Raji (cell line): ENCODE data around the gene LARP1.

Experiments
- POLR2A ChIP-seq: IDR thresholded peaks from 2 replicates; pipeline ENCODE4 v1.6.1; 2011; ENCODE audit warnings: low read depth, low read length, control low read depth; ENCODE audit not compliant: insufficient read depth

The LARP1 gene

GRCh38 chr5:154756009-154756867 lies 1.1 kb downstream of the LARP1 start:
- peak; percentile 37 for TF ChIP-seq POLR2A

DNA sequence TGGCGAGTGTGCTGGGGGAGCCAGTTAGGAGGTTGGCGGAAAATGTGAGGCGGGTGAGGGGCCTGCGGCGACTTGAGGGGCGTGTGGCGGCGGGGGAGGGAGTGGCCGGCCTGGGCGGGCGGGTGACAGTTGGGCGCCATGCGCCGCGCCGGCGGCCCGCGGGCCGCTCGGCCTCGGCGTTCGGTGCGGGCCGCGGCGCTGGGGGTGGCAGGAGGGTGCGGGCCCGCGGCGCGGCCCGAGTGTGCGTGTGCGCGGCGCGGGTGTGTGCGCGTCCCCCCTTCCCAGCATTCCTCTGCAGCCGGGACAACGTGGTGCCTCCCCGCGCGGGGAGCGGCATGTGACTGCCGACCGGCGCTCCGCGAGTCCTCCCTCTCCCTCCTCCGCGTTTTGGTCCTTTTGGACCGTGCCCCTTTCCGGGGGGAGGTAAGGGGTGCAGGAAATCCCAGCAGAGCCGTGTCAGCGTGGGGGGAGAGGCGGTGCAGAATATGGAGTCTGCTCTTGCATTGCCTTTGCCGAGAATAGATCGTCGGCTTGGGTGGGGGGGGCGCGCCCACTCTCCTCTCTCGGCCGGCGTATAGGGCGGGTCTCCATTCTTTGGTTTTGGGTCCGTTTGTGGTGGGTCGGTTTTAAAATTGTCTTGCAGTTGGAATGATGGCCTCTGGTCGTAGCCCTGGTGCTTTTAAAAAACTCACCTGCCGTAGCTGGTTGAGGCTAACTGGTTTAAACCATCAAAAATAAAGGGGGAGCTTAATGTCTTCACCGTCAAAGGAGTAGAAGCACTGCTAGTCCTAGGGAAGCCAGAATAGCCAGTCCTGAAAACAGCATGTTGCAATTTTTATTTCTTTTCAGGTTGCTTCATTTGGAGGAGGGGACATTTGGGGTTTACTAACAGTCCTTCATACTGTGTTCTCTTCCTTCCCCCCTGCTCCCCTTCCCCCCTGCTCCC lies 2.0 kb downstream of the LARP1 start:
- 0 out of 2 replicates have a peak, but pooled peaks have one; percentile 18 for TF ChIP-seq POLR2A

DNA sequence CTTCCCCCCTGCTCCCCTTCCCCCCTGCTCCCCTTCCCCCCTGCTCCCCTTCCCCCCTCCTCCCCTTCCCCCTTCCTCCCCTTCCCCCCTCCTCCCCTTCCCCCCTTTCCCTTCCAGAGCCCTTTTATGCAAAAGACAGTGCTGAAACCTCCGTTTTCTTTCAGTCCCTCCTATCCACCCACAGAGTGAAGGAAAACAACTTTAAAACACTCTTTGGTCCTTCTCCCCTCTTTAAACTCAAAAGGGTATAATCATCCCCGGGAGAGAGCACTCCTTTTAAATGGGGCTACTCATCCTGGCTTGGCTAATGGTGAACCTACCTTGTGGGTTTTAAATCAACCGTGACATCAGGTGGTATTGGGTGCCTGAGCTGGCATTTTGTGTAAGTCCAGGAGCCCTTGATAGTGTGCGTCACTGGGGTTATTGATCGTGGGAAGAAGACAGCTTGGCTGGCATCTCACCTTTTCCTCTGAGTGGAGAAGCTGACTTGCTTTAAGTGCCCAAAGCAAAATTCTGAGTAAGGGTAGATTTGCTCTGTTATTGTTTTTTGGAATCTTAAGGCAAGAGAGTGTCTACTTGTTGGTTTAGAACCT lies 2.7 kb downstream of the LARP1 start:
- TF ChIP-seq POLR2A, result no peak

DNA sequence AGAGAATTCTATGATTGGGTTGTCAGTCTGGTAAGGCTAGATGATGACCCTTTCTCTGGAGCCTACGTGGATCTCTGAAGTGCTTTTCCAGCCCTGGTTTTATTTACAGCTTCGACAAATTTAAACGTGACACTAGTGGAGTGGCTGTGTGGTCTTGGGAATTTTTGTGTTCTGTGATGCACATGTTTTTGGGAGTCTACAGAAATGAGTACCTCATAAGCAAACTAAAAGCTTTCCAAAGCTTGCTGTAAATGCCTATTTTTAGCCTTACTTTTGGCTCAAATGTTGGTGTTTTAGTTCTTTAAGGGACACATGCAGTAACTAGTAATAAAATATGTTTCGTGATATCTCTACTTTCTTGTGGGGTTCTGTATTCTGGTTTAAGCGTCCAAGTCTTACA lies 3.3 kb downstream of the LARP1 start:
- no peak for TF ChIP-seq POLR2A

DNA sequence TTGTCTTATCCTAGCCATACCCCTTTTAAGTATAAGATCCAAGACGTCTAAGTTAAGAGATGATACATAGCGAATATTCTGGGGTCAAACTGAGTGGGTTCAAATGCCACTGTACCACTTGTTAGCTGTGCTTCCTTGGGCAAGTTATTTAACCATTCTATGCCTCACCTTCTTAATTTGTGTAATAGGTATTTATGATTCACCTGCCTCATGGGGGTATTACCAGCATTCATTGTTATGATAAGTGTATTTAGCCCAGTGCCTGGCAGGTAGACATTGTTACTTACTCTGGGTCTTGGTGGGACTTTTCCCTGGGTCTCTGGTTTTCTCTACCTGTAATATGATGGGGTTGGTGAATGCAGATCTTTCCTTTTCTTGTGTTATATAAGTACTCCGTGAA lies 3.8 kb downstream of the LARP1 start:
- no peak for TF ChIP-seq POLR2A

GRCh38 chr5:154761046-154761736 lies 6.0 kb downstream of the LARP1 start:
- TF ChIP-seq POLR2A, result no peak

GRCh38 chr5:154762261-154762660 lies 7.1 kb downstream of the LARP1 start:
- no peak for TF ChIP-seq POLR2A

GRCh38 chr5:154762700-154763099 lies 7.5 kb downstream of the LARP1 start:
- no peak for TF ChIP-seq POLR2A

- TF ChIP-seq POLR2A, result no peak
These were observed 9.8 kb downstream of the LARP1 start for GRCh38 chr5:154764967-154765366.

- no peak for TF ChIP-seq POLR2A
These were observed 10.3 kb downstream of the LARP1 start for GRCh38 chr5:154765396-154765925.

DNA sequence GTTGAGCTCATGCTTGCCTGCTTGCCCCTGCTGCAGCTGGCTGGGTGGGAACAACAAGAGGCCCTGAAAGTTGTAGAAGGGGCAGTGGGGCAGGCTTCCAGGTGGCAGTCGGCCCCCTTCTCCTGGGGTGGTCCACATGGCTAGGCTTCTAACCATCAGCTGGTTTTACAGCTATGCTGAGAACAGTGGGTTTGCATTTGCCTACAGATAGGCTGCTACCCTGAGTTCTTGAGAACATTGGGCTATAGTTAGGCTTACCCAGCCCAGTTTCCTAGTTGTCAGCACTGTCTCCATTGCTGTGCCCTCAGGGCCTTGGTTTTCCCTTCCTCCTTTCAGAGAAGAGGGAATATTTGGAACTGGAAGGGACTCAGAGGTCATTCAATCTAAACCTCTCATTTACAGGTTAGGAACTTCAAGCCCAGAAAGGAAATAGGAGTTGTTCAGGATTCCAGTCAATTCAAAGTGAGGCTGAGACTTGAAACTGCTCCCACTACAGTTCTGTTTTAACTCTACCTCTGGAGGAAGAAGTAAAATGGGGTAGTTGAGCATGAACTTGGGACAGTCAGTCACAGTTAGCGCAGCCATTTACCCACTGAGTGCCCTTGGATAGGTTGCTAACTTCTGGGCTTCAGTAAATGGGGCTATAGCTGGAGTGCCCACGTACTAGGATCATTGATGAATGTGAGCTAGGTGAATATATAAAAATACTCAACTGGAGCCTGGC lies 11.5 kb downstream of the LARP1 start:
- TF ChIP-seq POLR2A, result no peak

DNA sequence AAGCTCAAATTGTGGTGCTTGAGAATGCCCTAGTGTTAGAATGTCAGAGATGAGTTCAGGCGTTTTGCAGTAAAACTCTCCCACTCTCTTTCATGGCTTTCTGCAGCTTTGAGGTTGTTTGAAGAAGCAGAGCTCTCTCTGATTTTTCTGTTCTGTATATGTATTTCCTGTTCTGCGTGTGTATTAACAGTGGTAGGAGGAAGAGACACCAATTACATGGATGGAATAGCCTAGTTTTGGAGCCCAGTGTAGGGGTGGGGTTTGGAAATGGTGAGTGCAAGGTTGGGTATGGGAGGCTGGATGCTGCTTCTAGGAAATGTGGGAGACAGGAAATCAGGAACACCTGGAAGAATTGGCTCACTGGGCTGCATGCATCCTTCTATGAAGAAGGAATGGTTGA lies 12.4 kb downstream of the LARP1 start:
- no peak for TF ChIP-seq POLR2A

DNA sequence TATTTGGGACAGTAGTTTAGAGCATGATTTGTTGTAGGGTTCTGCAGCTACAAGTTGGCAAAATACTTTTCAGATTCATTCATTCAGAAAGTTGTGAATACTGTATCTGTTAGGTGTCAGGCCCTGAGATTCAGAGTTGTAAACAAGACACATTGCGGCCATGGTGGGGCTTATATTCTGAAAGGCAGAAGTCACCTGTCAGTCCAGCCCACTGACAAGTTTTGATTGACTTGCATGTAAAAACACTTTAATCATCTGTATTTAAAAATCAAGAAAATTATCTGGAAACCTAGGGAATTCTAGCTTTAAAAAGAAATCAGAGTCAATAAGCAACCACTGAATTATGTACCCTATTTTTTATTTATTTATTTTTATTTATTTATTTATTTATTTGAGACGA lies 13.0 kb downstream of the LARP1 start:
- TF ChIP-seq POLR2A, result no peak

- no peak for TF ChIP-seq POLR2A
These were observed 14.9 kb downstream of the LARP1 start for GRCh38 chr5:154770111-154770510.
